ENCODE data around the gene ST6GAL2. TPM values are rescaled to one million over a fixed set of nuclear protein-coding genes. Genes with fewer than 3 reads are reported as not detected.

Gene ST6GAL2
- total RNA-seq, 1 donor from 2014 or later: 10.9 TPM

DNA sequence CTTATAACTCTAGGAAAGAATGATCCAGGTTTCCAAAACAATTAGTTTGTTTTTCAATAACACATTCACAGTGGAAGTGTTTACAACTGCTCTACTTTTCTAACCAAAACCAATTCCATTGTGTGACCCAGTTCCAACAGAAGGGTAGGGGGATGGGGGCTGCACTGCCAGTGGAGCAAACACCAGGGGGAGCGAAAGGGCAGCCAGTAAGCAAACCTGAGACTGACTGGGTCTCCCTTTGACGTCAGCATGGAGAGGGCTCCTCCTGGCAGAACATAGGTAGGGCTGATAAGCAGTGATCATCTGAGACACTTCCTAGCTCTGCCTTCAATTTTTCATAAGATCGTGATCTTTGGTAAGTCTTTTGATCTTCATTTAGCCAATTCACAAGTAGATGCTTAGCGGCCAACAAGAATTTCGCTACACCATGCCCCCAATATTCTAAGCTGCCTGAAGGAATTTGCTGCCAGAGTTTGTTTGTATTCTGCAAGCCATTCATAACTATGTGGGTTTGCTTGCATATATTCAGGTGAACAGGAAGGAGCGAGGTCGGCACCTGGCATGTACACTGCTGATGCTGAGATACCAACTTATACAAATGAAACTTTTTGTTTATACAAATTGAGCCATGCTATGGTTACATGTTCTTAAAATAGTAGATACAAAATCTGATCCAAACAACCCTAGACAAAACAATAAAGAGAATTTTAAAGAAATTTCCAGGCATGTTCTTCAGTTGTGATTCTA is 45.9 kb downstream of the ST6GAL2 start:
- no peak overlapping the region for H3K27ac Mint-ChIP-seq (ENCODE audit: unreplicated experiment)
- H3K4me1 Mint-ChIP-seq (ENCODE audit: unreplicated experiment): peaks cover 4% of the 10 kb centered on the region
- peaks cover 5% of the 10 kb centered on the region for H3K27me3 Mint-ChIP-seq (ENCODE audit: unreplicated experiment)
- peak; percentile 71 for DNase-seq (ENCODE audit: low spot score)
- TF ChIP-seq, protein P1, sequence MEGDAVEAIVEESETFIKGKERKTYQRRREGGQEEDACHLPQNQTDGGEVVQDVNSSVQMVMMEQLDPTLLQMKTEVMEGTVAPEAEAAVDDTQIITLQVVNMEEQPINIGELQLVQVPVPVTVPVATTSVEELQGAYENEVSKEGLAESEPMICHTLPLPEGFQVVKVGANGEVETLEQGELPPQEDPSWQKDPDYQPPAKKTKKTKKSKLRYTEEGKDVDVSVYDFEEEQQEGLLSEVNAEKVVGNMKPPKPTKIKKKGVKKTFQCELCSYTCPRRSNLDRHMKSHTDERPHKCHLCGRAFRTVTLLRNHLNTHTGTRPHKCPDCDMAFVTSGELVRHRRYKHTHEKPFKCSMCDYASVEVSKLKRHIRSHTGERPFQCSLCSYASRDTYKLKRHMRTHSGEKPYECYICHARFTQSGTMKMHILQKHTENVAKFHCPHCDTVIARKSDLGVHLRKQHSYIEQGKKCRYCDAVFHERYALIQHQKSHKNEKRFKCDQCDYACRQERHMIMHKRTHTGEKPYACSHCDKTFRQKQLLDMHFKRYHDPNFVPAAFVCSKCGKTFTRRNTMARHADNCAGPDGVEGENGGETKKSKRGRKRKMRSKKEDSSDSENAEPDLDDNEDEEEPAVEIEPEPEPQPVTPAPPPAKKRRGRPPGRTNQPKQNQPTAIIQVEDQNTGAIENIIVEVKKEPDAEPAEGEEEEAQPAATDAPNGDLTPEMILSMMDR (IDR thresholded peaks at IDR 0.05; ENCODE audit: unreplicated experiment): peak; percentile 27
- no peak overlapping the region for H3K4me3 Mint-ChIP-seq (ENCODE audit: unreplicated experiment)
- no peaks in the 10 kb centered on the region for H3K36me3 Mint-ChIP-seq (ENCODE audit: low read depth, unreplicated experiment)
- no peaks in the 10 kb centered on the region for H3K9me3 Mint-ChIP-seq (ENCODE audit: unreplicated experiment)

GRCh38 chr2:106833256-106833655 is 52.7 kb downstream of the ST6GAL2 start:
- Mint-ChIP-seq H3K4me1 (ENCODE audit: unreplicated experiment) (no peaks in the 10 kb centered on the region), H3K9me3 (ENCODE audit: unreplicated experiment) (no peaks in the 10 kb centered on the region), H3K36me3 (ENCODE audit: low read depth, unreplicated experiment) (peaks cover 5% of the 10 kb centered on the region), H3K4me3 (ENCODE audit: unreplicated experiment) (no peak overlapping the region), H3K27ac (ENCODE audit: unreplicated experiment) (no peak overlapping the region), H3K27me3 (ENCODE audit: unreplicated experiment) (peaks cover 3% of the 10 kb centered on the region)
- DNase-seq (ENCODE audit: low spot score): no peak
- TF ChIP-seq, protein P1 (IDR thresholded peaks at IDR 0.05; ENCODE audit: unreplicated experiment): no peak

- H3K27ac Mint-ChIP-seq (ENCODE audit: unreplicated experiment): no peak overlapping the region
- TF ChIP-seq, protein P1 (IDR thresholded peaks at IDR 0.05; ENCODE audit: unreplicated experiment): no peak
- H3K36me3 Mint-ChIP-seq (ENCODE audit: low read depth, unreplicated experiment): peaks cover 9% of the 10 kb centered on the region
- H3K4me1 Mint-ChIP-seq (ENCODE audit: unreplicated experiment): no peaks in the 10 kb centered on the region
- no peaks in the 10 kb centered on the region for H3K9me3 Mint-ChIP-seq (ENCODE audit: unreplicated experiment)
- peaks cover 2% of the 10 kb centered on the region for H3K27me3 Mint-ChIP-seq (ENCODE audit: unreplicated experiment)
- DNase-seq (ENCODE audit: low spot score): no peak
- no peak overlapping the region for H3K4me3 Mint-ChIP-seq (ENCODE audit: unreplicated experiment)
These were observed 54.0 kb downstream of the ST6GAL2 start for GRCh38 chr2:106831816-106832569.

DNA sequence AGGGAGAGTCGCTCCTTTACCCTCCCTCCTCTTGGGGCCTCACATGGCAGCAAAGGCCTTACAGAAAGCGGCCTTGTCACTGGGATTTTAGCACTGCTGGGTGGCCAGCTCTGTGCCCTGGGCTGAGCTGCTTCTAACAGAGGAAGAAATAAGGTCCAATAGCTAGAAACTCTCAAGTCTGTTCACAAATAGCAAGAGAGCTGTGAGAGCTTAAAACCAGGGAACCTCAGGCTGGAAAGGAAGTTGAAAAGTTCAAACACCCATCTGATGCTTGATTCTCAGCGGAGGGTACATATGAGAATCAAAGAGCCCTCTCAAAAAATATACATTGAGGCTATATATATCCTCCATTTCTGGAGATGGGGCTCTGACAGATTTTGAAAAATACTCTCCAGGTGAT is 54.7 kb downstream of the ST6GAL2 start:
- Mint-ChIP-seq H3K4me3 (ENCODE audit: unreplicated experiment) (no peak overlapping the region), H3K9me3 (ENCODE audit: unreplicated experiment) (no peaks in the 10 kb centered on the region), H3K36me3 (ENCODE audit: low read depth, unreplicated experiment) (peaks cover 15% of the 10 kb centered on the region), H3K27ac (ENCODE audit: unreplicated experiment) (no peak overlapping the region), H3K4me1 (ENCODE audit: unreplicated experiment) (no peaks in the 10 kb centered on the region), H3K27me3 (ENCODE audit: unreplicated experiment) (peaks cover 2% of the 10 kb centered on the region)
- no peak for DNase-seq (ENCODE audit: low spot score)
- TF ChIP-seq, protein P1 (IDR thresholded peaks at IDR 0.05; ENCODE audit: unreplicated experiment): no peak

DNA sequence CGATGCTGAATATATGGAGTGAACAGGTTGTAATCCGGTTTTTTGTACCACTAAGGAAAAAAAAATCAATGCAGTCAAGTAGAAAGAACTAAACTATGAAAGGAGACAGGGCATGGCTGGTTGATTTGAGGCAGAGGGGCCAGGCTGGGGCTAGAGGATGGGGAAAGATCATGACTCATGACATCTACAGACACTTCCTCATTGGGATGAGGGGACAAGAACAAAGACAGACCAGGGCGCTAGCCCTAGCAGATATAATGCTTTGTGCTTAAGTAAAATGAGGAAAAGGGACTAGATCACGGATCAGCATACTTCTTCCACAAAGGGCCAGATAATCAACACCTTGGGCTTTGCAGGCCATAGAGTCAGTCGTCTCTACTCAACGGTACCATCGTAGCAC is 55.8 kb downstream of the ST6GAL2 start:
- H3K36me3 Mint-ChIP-seq (ENCODE audit: low read depth, unreplicated experiment): peaks cover 22% of the 10 kb centered on the region
- H3K9me3 Mint-ChIP-seq (ENCODE audit: unreplicated experiment): no peaks in the 10 kb centered on the region
- no peaks in the 10 kb centered on the region for H3K4me1 Mint-ChIP-seq (ENCODE audit: unreplicated experiment)
- TF ChIP-seq, protein P1 (IDR thresholded peaks at IDR 0.05; ENCODE audit: unreplicated experiment): no peak
- DNase-seq (ENCODE audit: low spot score): no peak
- no peak overlapping the region for H3K27ac Mint-ChIP-seq (ENCODE audit: unreplicated experiment)
- peaks cover 2% of the 10 kb centered on the region for H3K27me3 Mint-ChIP-seq (ENCODE audit: unreplicated experiment)
- H3K4me3 Mint-ChIP-seq (ENCODE audit: unreplicated experiment): no peak overlapping the region
